Stimulated activated CD4-positive, alpha-beta T cell treated with anti-CD3 and anti-CD28 coated beads, Interleukin-1b, Interleukin-23, amount 100 ng/mL, for 1 hour (primary cell): ENCODE measurements around the gene CTIF.
"Not testable (repeated sequence)": the region's sequence is repeated elsewhere in the genome, so short reads cannot be mapped to it uniquely, and the experiment has no call there.

Source experiments
- DNase-seq, 2 donors: peaks; one replicate each; pipeline ENCODE4 v3.0.0-alpha.2; 2020; ENCODE audit warnings: low read depth in 2 of 2

The CTIF gene

GRCh38 chr18:48803518-48803917 is 264.7 kb downstream of the CTIF start:
- no peak for DNase-seq

GRCh38 chr18:48803951-48804855 is 265.4 kb downstream of the CTIF start:
- DNase-seq, result no peak

GRCh38 chr18:48804856-48805610 is 266.2 kb downstream of the CTIF start:
- DNase-seq, result no peak

DNA sequence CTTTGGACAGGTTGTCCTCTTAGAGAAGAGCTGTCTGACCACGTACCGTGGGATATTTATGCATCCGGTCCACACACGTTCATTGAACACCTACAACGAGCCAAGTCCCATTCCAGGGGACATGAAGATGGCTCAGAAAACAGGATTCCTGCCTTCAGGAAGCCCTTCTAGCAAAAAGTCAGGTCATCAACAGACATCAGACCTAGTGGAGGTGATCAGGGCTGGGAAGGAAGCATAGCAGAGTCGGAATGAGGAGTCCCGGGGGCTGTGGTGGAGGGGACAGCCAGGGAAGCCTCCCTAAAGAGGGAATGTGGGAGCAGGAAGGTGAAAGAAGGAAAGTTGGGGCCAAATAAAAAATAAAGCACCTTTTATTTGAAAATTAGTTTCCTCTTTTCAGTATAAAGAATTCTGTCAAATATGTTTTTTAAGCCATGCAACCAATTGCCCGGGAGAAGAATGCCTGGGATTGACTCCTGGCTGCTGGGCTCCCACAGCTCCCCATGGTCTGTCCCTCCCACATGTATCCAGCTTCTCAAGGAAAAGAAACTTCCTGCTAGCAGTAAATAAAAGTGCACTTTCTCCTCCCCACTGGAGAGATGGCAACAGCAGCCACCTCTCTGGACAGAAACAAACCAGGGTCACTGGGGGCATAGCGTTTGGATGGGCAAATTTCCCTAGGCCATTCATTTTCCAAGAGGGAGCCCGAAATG is 267.1 kb downstream of the CTIF start:
- DNase-seq, result no peak

DNA sequence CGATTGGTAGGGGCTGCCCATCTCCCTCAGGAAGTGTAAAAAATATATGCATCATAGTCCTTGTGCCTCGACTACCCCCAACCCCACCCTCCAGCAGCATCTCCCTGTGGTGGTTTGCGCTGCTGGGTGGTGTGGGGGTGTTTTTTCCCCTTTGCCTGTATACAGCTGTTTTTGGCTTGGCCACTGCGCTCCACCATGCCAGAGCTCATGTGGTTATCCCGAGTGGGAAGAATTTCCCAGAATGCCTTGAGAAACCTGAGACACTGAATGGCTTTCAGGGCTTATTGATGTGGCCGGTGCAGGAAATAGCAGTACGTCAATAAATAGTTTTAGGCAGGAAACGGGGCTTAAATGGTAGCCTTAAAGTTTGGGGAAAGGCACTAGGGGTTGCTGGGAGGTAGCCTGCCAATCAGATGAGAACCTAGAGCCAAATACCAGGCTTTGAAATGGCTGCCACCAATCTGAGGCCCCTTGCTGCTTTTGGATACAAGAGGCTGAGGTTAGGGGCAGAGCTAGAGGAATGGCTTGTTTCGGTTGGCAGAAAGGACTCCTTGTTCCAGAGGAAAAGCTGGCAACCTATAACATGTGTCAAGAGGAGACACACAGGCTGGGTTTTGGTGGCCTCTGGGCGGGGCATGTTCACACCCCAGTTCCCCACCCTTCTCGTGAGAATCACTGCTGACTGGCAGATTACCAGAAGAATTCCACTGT is 267.9 kb downstream of the CTIF start:
- no peak for DNase-seq

DNA sequence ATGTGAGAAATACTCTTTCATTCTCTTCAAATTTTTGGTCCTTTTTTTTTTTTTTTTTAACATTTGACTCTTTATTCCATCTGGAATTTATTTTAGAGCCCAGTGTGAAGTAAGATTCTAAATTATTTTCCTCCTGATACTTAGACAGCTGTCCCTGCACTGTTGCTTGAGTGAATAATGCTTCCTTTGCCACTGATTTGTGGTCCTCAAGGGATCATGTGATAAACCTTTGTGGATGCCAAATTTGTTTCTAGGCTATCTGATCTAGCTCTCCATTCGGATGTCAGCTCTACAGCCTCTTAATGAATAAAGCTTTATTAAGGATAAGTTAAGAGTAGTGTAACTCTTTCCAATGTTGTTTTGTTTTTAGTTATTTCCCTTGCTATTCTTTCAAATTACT is 269.6 kb downstream of the CTIF start:
- no peak for DNase-seq

DNA sequence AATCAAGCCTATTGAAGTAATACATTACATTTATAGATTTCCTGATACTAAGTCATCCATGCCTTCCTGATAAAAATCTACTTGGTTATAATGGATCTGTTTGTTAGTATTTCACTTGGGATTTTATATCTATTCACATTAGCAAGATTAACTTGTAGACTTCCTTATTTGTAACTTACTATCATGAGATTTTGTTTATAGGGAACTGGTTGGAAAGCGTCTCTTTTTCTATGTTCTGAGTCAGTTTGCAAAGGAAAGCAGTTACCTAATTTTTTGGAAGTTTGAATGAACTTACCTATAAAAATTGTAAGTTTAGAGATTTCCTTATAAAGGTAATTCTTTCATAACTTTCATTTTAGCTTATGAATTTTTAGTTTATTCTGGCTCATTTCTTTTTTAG is 270.5 kb downstream of the CTIF start:
- DNase-seq, result no peak

GRCh38 chr18:48810805-48811204 is 272.0 kb downstream of the CTIF start:
- DNase-seq, result no peak

- no peak for DNase-seq
These were observed 272.6 kb downstream of the CTIF start for GRCh38 chr18:48811401-48811800.

DNA sequence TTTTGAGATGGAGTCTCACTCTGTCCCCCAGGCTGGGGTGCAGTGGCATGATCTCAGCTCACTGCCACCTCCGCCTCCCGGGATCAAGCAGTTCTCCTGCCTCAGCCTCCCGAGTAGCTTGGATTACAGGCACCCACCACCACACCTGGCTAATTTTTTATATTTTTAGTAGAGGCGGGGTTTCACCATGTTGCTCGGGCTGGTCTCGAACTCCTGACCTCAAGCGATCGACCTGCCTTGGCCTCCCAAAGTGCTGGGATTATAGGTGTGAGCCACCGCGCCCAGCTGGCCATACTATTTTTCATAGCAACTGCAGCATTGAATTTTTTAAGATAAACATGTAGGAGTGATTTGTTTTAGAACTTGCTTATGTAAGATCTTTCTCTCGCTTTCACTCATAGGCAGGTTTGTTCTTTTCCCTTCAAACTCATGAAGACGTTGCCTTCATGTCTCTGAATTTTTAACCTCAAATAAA is 273.2 kb downstream of the CTIF start:
- not testable (repeated sequence) for DNase-seq

DNA sequence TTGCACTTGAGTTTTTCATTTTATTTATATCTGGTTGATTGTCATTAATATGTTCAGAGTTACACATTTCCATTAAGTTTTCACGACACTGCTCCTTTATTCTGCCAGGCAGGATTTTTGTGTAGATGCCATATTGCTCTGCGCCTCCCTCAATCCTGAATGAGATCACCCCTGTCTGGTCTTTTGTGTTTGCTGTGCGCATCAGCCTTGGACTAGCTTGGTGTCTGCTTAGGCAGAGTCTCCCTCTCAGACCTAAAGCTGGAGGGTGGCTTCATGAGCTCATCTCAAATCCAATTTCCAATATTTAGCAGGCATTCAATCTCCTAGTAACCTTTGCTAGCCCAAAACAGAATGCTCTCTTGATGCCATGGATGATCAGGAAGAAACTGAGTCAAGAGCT is 274.5 kb downstream of the CTIF start:
- DNase-seq, result no peak

GRCh38 chr18:48813833-48814489 is 275.1 kb downstream of the CTIF start:
- peak in 1 of 2 donors; percentile 12 for DNase-seq

DNA sequence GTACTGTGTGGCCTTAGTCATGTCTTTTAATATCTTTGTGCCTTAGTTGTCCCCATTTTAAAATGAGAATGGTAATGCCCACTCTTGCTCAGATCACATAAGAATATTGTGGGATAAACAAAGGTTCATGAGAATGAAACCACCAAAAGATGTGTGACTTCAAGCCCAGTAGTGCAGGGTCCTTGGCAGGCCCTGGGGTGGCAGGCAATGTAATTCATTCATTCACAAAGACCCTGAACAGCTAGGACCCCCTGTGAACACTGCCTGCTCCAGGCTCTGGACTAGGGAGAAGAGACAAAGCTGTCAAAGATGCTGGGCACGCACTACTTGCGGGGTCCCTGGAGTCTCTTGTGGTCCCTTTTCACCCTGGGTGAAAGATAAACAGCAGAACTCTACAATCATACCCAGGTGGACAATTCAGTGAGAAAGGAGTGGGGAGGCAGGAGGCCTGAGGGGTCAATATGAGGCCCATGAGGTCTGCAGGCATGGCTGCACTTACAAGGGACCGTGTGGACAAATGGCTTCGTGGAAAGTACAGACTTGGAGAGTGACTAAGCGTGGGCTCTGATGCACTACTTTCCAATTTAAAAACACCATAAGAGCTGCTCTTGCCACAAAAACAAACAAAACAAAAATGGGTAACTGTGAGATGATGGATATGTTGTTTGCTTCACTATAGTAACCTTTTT is 275.8 kb downstream of the CTIF start:
- no peak for DNase-seq

GRCh38 chr18:48815179-48815515 is 276.3 kb downstream of the CTIF start:
- no peak for DNase-seq

DNA sequence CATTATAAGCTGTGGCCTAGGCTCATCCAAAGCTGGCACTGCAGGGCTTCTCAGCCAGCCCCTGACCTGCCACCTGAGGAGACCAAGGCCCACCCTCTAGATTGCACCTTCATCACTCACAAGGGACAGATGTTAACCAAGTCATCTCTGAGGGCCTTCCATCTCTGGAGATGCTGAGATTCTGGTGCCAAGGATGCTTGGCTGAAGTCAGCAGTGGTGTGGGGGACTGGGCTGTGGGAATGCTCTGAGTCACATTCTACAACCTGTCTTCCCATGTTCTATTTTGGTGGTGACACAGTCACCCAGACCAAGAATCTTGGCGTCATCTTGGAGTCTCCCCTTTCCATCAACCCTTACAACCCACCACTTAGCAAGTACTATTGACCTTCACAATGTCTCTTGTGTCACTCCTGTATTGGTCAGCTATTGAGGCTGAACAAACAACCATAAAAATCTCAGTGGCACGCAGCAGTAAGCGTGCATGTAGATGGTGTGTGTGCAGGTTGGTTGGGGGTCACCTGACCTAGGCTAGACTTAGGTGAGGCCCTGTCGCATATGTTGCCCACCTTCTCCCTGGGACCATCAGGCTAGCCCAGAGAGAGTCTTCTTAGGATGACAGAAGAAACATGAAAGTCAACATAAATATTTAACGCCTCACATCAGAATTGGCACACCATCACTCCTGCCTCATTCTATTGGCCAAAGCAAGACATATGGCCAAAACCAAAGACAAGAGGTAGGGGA is 276.9 kb downstream of the CTIF start:
- DNase-seq, result no peak

DNA sequence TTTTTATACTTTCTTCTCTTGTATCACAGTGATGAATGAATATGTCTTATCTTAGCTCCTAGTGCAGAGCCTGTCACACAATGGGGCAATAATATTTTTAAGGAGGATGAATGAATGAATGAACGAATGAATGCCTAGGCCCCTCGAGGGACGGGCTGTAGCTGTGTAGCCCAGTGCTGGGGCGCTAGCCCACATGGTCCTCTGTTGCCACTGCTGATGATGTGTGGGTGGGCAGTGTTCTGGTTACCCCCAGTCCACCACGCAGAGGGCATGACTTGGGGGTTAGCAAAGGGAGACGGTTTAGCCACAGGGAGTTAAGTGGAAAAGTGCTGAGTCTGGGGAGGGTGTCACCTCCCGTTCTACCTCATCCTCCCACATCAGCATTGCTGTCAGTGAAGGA is 277.7 kb downstream of the CTIF start:
- no peak for DNase-seq

DNA sequence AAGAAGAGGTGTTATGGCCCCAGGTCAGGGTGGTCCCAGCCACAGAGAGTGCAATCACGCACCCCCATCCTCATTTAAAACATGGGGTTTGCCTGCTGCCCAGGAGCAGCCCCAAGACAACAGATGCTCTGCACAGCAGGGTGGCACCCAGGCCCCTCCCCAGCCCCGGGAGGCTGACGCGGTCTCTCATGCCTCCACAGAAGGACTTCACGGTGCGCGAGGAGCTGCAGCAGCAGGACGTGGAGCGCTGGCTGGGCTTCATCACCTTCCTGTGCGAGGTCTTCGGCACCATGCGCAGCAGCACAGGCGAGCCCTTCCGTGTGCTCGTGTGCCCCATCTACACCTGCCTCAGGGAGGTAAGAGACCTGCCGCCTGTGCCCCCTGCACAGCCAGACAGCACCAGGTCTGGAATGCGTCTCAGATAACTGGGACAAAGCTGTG is 278.2 kb downstream of the CTIF start:
- DNase-seq, result no peak

DNA sequence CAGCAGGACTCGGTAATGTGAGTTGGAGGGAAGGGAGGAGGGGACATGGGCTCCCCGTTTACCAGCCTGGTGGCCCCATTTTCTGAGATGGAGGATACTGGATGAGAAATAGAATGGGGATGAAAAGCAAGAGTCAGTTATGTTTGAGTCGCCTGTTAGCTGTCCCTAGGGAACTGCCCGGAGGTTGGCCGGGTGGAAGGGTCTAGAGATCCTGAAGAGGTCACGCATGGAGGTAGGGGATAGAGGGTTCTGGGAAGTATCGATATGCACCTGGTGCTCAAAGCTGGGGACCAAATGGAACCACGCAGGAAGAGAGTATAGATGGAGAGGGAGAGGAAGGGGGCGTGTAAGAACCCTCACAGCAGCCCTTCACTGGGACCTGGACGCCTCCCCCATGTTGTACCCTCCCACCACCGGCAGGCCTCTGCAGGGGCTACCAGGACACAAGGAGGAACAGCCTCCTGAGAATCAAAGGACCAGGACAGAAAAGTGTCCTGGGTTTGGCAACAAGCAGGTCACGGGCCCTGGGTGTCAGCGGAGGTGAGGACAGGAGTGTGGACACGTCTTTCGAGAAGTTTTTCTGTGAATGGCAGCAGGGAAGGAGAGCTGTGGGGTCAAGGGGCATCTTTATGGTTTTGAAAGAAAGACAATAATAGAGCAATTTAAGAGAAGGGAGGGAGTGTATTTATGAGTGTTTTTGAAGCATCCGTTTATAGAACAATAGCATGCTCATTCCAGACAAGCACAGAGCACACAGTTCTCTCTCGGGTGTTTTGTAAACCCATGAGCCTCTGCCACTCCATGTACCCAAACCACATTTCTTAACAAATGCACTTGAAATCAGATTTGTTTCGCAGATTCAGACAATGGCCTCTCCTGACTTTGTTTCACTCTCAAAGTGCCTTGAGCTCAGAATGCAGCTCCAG is 279.8 kb downstream of the CTIF start:
- no peak for DNase-seq

DNA sequence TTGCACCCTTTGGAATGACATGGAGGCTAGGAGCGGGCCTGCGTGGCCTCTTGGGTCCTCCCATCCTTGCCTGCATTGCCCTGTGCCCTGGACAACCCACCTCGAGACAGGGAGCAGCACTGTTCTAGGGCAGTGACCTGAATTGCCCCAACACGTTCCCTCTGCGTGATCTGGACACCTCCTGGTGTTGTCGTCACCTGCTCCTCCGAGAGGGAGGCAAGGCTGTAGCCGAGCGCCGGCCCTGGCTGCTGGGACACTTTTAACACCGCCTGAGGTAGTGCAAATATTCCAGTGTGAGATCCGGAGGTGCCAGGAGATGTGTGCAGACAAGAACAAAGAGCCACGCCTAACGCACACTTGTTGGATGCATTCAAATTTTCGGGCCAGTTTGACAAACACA is 280.4 kb downstream of the CTIF start:
- DNase-seq, result no peak
